HG03025 (cell line): Measurements from ENCODE around the gene SPI1.
"Not testable (repeated sequence)": the region's sequence is repeated elsewhere in the genome, so short reads cannot be mapped to it uniquely, and the experiment has no call there.

Experiments
- ATAC-seq: cut with Tn5 transposase; IDR thresholded peaks from one replicate; pipeline ENCODE4 v1.9.1; 2021; ENCODE audit warnings: mild to moderate bottlenecking, moderate library complexity; ENCODE audit not compliant: unreplicated experiment, low FRiP score

The SPI1 gene

DNA sequence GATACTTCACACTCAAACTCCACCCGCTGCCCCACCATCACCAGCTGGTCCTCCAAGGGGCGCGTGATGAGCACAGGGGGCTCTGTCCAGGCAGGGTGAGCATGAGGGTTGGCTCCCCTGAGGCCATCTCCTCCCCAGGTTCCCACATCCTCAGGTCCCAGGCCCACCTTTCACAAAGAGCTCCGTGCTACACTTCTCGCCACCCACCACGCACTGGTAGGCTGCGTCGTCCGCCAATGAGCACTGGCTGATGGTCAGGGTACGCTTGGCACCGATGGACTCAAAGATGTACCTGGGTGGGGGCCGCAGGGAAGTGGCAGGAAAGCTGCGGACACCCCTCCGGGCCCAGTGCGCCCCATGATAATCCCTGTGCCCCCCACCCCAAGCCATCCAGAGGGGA is 35.5 kb downstream of the SPI1 start:
- ATAC-seq = no peak

DNA sequence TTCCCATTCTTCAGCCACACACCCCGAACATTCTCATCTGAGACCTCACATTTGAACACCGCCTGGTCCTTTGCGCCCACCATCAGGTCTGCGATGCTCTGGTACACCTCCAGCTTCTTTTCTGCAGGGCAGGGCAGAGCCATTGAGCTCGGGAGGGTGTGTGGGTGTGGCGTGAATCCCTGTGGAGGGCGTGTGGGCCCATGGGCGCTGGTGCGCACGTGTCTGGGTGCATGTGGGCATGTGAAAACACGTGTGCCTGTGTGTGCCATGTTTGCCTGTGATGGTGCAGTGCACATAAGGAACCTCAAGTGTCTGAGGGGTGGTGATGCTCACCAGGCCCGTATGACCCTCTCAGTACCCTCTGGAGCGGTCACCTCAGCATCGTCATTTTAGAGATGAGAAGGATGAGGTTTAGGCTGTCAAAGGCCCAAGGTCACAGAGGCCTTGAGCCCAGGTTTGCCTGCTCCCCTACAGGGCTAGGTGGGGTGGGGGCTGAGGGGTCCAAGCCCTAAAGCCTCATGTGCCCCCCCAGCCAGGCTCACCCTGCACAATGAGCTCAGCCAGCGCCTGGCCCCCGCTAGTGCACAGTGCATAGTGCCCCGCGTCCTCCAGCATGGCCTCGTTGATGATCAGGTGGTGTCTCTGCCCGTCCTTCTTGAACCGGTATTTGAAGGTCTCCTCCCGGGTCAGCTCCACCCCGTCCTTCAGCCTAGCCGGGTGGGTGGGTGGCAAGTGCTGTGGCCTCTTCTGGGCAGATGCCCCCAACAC is 36.1 kb downstream of the SPI1 start:
- ATAC-seq = no peak

DNA sequence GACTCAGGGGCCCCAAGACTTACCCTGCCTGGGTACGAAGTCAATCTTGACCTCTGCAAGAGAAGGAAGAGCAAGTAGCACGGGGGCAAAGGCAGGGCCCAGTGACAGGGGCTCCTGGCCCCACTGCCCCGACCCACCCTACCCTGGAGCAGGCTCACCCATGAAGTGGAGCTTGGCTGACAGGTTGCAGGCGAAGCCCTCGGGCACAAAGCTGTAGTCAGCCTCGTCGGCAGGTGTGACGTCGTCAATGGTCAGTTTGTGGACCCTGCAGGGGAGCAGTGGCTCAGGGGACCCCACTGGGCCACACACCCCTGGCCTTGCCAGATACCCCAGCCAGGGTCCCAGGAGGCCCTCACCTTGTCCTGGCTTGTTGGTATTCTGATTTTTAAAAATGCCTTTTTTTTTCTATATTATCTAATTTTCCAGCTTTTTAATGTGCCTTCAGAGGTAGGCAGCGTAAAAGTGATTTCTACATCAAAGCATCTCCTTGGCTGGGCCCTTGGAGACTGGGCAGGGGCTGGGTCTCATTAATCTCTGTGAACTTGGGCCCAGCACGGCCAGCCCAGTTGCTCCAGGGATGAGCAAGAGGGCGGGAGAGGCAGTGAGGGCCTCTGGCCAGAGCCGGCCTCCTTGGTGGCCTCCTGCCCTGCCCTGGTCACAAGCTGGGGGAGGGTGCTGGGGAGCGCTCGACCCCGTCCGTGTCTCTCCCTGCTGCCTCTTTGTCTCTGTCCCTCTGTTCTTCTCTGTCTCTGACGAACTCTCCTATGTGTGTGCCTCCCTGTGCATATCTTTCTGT is 37.2 kb downstream of the SPI1 start:
- no peak for ATAC-seq

DNA sequence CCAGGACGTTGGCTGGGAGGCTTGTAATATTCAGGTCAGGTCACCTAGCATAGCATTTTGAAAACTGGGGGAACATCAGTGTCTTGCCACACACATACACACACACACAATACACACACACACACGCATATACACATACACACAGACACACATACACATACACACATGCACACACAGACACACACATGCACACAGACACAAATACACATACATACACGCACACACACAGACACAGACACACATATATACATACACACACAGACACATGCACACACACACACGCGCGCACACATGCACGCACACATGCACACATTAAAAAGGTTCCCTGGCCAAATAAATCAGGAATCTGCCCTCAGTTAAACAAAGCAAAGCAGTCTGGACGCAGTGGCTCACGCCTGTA is 38.3 kb downstream of the SPI1 start:
- ATAC-seq = no peak

DNA sequence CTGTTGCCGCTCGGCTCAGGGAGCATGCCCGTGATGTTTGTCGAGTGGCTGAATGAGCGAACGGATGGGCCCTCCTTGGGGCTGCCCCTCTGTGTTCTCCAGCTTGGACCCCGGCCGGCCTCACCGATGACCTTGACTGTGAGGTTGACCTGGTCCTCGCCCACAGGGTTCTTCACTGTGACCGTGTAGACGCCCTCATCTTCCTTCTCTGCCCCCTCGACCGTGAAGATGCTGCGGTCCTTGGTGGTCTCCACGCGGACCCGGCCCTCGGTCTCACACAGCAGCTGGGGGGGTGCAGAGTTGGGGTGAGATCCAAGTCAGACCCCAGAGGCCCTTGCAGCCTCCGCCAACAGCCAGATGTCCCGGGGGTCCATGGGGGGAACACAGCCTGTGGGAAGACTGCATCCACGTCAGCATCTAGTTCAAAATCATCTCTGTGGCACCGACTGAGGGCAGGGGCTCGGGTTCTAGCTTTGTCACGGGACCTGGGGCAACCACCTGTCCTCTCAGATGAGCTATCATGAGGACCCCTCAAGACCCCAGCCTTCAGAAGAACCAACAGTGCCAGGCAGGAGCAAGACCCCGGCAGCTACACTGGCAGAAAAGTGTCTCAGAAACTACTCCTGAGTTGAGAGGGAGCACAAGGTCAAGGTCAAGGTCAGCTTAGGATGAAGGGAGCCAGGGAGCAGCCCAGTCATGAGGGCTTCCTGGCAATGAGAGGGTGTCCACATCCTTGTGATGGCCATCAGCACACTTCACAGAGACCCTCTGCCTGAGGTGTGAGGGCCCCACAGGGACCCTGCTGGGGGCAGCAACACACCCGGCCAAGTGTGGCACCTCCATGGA is 39.7 kb downstream of the SPI1 start:
- ATAC-seq = no peak

DNA sequence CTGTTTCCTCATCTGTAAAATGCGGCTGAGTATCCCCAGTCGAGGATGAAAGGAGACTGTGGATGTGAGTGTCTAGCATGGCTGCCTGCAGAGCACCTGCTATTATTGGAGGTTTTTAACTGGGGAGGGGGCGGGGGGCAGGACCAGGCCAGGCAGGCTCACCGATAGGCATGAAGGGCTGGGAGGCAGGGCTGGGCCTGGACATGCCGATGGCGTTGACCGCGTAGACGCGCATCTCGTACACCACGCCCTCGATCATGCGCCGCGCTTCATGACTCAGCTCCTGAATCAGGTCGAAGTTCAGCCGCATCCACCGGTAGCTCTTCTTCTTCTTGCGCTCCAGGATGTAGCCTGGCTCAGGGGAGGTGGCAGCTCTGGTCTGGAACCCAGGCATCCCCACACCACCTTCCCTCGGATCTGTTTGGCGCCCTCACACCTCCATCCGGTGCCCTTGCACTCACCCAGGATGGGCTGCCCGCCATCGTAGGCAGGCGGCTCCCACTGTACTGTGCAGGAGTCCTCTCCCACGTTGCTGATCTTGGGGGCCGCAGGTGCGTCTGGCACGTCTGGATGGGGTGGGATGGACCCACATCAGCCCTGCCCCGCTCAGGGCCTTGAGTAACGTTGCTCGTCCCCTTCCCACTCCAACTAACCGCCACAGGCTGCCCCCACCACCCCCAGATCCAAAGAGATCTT is 41.0 kb downstream of the SPI1 start:
- no peak for ATAC-seq

DNA sequence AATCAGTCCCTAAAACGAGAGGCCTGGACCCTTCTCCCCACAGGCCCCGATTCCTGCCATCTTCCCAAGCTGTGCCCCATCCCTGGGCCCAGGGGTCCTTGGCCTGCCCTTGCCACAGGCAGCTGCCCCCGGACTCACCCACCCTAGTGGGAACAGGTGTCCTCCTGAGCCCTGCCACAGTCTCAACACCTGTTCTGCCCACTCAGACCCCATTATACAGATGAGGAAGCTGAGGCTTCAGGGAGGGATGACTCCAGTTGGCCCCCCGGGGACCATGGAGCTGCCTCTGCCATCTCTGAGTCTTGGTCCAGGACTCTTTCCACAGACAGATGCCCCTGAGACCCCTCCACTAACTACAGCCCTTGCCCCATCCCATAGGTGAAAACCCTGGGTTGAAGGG is 41.8 kb downstream of the SPI1 start:
- ATAC-seq = no peak

DNA sequence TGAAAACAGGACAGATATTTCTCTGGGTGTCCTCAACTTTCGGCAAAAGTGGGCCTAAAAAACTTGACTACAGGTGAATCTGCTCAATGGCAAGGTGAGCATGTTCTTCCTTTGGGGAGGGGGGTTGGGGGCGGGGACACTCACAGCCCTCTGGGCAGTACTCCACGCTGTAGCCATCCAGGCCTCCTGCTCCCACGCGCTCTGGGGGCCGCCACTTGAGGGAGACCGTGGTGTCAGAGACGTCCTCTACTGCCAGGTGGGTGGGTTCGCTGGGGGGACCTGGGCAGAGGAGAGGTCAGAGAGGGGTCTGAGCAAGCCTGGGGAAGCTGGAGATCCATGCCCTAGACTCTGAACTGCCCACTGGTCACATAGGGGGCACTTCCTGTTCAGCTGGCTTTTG is 42.6 kb downstream of the SPI1 start:
- no peak for ATAC-seq

DNA sequence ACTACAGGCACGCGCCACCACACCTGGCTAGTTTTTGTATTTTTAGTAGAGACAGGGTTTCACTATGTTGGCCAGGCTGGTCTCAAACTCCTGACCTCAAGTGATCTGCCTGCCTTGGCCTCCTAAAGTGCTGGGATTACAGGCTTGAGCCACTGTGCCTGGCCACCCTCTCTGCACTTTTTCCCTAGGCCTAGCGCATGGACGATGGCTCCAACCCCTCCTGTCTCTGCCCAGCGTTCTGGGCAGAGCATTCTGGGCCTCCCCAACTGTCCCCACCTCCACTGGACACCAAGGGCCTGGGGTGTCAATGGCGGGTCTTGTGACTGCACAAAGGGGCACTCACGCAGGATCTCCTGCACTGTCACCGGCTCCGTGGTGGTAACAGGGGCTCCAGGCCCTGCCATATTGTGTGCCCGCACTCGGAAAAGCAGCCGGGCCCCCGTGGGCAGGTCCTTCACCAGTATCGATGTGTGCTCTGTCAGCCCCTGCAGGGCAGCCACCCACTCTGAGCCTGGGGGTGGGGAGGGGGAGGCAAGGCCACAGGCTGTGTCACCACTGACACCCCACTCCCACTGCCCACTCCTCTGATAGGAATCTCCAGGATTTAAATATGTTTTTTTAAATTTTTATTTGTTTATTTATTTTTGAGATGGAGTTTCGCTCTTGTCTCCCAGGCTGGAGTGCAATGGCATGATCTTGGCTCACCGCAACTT is 43.5 kb downstream of the SPI1 start:
- not testable (repeated sequence) for ATAC-seq

DNA sequence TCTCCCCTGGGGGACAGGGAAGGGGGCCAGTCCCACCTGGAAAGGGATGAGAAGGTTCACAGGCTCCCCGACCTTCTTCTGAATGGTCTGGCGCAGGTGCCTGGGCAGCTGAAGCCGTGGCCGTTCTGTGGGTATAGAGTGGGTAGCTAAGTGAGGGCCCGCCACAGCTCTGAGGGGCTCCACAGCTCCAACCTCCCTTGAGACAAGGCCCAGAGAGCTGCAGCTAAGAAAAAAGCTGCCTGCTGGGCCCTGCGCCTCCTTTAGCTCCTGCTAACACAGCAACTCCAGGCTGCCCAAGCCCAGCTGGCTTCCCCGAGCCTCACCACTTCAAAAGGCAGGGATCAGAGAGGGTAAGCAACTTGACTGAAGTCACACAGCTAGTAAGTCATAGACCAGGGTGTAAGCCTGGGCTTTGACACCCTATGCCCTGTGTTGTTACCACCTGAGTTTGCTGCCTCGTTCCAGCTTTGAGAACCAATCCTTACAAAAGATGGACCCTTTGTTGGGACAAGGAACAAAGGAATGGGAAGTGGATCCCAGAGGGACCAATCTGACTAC is 44.4 kb downstream of the SPI1 start:
- no peak for ATAC-seq

DNA sequence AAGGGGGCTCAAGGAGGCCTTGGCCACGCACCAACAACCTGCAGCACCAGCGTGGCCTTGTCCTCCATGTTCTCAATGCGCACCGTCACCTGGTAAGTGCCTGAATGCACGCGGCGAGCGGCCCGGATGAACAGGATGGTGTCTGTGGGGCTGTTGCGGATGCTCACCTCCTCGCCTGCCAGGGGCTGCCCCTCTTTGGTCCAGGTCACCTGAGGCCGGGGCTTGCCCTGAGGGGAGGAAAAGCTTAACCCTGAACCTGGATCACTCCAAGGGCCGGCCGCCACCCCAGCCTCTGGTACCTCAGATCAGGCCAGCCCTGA is 44.9 kb downstream of the SPI1 start:
- ATAC-seq = no peak

DNA sequence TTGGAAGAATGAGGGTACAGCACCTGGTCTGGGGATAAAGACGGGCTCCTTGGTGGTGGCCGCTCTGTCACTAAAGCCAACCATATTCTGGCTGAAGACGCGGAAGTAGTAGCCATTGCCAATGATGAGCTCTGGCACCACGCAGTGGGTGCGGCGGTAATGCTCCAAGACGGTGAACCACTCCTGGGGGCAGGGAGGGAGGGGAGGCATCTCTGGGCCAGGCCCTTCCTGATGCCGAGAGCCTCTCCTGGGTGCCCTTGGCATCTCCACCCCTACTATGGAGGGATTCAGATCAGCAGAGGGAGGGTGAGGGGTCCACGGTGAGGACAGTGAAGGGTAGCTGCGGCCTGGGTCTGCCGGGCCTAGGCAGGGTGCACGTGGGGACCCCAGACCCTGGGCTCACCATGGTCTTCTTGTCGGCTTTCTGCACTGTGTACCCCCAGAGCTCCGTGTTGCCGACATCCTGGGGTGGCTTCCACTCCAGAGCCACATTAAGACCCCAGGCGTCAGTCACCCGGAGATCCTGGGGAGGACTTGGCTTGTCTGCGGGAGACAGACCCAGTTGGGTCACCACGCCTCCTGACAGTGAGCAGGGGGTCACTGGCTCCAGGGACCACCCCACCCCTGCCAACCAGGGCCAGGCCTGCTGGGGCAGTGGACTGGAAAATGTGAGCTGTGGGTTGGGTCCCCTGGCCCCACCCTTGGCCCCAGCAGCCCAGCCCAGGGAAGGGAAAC is 45.4 kb downstream of the SPI1 start:
- ATAC-seq = no peak

DNA sequence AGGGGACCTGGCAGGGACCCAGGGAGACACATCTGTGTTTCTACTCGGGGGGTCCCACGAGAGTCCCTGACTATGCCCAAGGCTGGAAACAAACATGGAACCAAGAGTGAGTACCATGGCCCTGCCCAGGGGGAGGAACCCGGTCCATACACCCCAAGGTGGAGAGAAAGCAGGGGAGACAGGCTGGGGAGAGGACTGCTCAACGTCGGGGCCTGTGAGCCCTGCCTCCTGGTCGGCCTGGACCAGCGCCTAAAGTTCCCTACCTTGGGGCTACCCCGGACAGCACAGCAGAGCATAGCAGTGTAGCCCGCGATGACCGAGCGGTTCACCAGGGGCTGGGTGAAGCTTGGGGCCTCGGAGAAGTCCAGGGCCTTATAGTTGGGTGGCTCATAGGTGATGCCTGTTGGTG is 46.0 kb downstream of the SPI1 start:
- ATAC-seq = no peak

DNA sequence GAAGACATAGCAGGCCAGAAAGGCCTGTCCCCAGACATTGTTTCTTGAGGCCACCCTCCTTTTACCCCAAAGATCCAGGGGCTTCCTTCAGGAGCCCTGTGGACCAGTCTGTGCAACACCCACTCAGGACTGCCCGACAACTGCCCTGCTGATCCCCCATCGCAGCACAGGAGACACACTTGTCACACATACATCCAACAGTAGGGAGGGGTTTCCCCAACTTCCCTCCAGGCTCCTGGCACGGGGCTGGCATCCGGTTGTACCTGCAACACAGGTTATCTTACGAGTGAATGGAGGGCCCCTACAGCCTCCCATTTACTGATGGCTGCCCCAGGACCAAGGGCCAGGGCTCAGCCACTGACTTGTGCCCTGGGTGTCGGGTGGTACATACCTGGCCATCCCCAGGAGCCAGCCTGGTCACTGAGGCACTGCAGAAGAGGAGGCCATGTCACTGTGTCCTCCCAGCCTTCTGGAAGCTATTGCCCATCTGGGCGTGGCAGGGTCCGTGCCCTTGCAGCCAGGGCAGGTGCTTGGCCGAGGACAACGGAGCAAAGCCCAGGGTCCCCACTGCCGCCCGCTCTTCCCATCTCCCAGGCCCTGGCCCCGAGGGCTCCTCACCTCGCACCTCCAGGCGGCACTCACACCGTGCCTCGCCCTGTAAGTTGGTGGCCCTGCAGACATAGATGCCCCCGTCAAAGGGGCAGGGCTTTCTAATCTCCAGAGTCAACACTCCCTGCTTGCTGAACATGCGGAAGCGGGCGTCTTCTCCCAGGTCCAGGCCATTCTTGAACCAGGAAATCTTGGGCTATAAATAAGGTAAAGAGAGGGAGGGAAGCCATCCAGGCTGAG is 46.7 kb downstream of the SPI1 start:
- no peak for ATAC-seq

DNA sequence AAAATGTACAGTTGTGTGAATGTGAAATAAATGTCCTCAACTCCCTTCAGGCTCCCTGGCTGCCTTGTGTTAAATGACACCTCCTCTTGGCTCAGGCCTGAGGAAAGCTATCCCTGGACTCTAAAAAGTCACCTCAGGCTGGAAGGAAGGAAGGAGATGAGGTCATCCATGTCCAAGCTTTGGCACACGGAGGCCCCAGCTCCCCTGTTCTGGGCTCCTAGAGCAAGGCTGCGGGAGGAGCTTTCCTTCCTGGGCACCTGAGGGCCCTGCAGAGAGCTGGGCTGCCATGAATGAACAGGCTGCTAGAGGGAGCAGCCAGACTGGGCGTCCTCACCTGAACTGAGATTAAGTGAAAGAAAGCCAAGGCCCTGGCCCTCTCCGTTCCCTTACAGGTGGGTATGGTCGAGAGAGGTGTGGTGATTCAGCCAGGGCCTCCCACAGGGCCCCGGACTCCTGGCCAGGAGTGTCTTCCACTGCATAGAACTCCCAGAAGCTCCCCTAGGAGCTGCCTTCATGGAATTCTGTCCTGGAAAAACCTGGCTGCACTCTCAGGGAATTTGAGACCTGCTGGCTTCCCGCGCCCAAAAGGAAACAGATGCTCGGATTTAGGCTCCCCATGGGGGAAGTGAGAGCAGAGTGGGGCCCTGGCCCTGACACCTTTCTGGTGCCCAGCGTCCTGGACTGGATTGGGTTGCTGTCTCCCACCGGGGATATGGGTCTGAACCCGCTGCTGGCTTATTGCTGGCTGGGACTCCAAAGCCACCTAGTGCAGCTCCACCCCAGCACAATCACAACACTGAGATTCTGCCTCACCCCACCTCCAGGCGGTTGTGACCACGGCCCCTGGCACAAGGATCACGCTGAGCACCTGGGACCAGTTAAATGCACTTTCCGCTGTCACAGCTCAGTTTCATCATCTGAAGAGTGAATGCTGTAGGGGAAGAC is 48.1 kb downstream of the SPI1 start:
- ATAC-seq = no peak

DNA sequence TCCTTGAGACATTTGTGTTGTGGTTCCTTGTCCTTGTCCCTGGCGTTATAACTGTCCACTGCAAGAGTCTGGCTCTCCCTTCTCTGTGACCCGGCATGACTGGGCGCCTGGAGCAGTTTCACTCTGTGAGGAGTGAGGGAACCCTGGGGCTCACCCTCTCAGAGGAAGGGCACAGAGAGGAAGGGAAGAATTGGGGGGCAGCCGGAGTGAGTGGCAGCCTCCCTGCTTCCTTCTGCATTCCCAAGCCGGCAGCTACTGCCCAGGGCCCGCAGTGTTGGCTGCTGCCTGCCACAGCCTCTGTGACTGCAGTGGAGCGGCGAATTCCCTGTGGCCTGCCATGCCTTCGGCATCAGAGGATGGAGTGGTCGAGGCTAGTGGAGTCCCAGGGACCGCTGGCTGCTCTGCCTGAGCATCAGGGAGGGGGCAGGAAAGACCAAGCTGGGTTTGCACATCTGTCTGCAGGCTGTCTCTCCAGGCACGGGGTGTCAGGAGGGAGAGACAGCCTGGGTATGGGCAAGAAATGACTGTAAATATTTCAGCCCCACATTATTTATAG is 48.8 kb downstream of the SPI1 start:
- ATAC-seq = no peak
